K562 (cell line): ENCODE data around the gene NR1H2. TPM values are rescaled to one million over a fixed set of nuclear protein-coding genes. Genes with fewer than 3 reads are reported as not detected.
A peak's percentile ranks its signal among the peaks of the same experiment; 100 is the strongest.

Source experiments
- DMBX1 ChIP-seq: fragments of 250-450 bp; sonication (Bioruptor Pico); IDR thresholded peaks from 2 replicates; pipeline ENCODE4 v1.8.0; 2022; ENCODE audit warnings: inconsistent platforms, mild to moderate bottlenecking, moderate library complexity, borderline replicate concordance
- KDM1A ChIP-seq, 2 experiments: fragments of 450-650 bp; IDR thresholded peaks; 2 replicates each; pipeline ENCODE4 v1.6.1; 2016; ENCODE audit warnings: mild to moderate bottlenecking in 2 of 2
- KDM5B ChIP-seq: fragments of 200-600 bp; sonication (generic); IDR thresholded peaks from 2 replicates; pipeline ENCODE4 v1.6.1; 2012; ENCODE audit warnings: low read depth, mild to moderate bottlenecking, moderate library complexity, low read length, control low read depth, inconsistent platforms; ENCODE audit not compliant: insufficient replicate concordance
- PATZ1 ChIP-seq: fragments of 250-450 bp; sonication (Bioruptor Pico); IDR thresholded peaks from 2 replicates; pipeline ENCODE4 v1.5.0; 2020; ENCODE audit warnings: mild to moderate bottlenecking, borderline replicate concordance
- PHF8 ChIP-seq: fragments of 200-600 bp; sonication (generic); IDR thresholded peaks from 2 replicates; pipeline ENCODE4 v1.6.1; 2012; ENCODE audit warnings: mixed run types, mild to moderate bottlenecking, inconsistent platforms, low read length, moderate library complexity, borderline replicate concordance
- POLR2G ChIP-seq: fragments of 200-400 bp; formaldehyde crosslinking; IDR thresholded peaks from 2 replicates; pipeline ENCODE4 v1.6.1; 2017; ENCODE audit warnings: low read depth, mild to moderate bottlenecking, antibody characterized with exemption, low read length, moderate library complexity
- RB1 ChIP-seq: fragments of 450-650 bp; IDR thresholded peaks from 2 replicates; pipeline ENCODE4 v1.6.1; 2017; ENCODE audit warnings: low read depth, mild to moderate bottlenecking
- SMAD3 ChIP-seq: fragments of 450-650 bp; formaldehyde crosslinking; conservative IDR thresholded peaks from 2 replicates; pipeline ENCODE4 v1.4.0; 2020; ENCODE audit warnings: mild to moderate bottlenecking
- SMARCA4 ChIP-seq: fragments of 450-650 bp; IDR thresholded peaks from 2 replicates; pipeline ENCODE4 v1.6.1; 2016
- THRAP3 ChIP-seq: fragments of 450-650 bp; IDR thresholded peaks from 2 replicates; pipeline ENCODE4 v1.6.1; 2016; ENCODE audit warnings: mild to moderate bottlenecking, inconsistent platforms, borderline replicate concordance
- polyA plus RNA-seq, 8 experiments: library from polyadenylated mRNA; depleted of rRNA in 4 of 8; stranded (reverse) in 5 of 8; unstranded in 3 of 8; fragments of >200 nt; fragmentation: Nextera tagmentation in 2 of 8; fragmentation: Illumina TruSeq in 1 of 8; extraction: Ambion mirVana in 2 of 8; extraction: Trizol in 1 of 8; gene quantifications; 2 replicates each; pipeline versions ENCODE4 v1.2.1 to v1.2.3, GENCODE V29; 2011 to 2014; ENCODE audit warnings: inconsistent platforms in 1 of 8, missing spikeins in 1 of 8
- total RNA-seq, 7 experiments: library from RNA; depleted of rRNA in 6 of 7; stranded (reverse); fragments of >200 nt in 6 of 7; fragmentation: Illumina TruSeq in 2 of 7; extraction: Trizol in 2 of 7; gene quantifications; 2 replicates each; pipeline versions ENCODE4 v1.2.1 to v1.2.3, GENCODE V29; 2011 to 2021; ENCODE audit warnings: low replicate concordance in 1 of 7
- TF ChIP-seq, protein P1 (sequence below): fragments of 450-650 bp; IDR thresholded peaks from 2 replicates; pipeline ENCODE4 v1.6.1; 2016; ENCODE audit warnings: mild to moderate bottlenecking, moderate library complexity
- TF ChIP-seq, protein P2 (sequence below): sonication (generic); formaldehyde crosslinking; IDR thresholded peaks from 2 replicates; pipeline ENCODE4 v1.5.0; 2020; ENCODE audit warnings: missing genetic modification reagents

The NR1H2 gene
- total and polyA plus RNA-seq, 9 of the 15 experiments (the other 6 are each of a cell fraction or from before 2014, with no cell fraction given): 0.11 to 73.8 (median 24.0) TPM

GRCh38 chr19:50358483-50359327 is 17.6 kb upstream of the NR1H2 start (continued):
- TF ChIP-seq, protein P1, sequence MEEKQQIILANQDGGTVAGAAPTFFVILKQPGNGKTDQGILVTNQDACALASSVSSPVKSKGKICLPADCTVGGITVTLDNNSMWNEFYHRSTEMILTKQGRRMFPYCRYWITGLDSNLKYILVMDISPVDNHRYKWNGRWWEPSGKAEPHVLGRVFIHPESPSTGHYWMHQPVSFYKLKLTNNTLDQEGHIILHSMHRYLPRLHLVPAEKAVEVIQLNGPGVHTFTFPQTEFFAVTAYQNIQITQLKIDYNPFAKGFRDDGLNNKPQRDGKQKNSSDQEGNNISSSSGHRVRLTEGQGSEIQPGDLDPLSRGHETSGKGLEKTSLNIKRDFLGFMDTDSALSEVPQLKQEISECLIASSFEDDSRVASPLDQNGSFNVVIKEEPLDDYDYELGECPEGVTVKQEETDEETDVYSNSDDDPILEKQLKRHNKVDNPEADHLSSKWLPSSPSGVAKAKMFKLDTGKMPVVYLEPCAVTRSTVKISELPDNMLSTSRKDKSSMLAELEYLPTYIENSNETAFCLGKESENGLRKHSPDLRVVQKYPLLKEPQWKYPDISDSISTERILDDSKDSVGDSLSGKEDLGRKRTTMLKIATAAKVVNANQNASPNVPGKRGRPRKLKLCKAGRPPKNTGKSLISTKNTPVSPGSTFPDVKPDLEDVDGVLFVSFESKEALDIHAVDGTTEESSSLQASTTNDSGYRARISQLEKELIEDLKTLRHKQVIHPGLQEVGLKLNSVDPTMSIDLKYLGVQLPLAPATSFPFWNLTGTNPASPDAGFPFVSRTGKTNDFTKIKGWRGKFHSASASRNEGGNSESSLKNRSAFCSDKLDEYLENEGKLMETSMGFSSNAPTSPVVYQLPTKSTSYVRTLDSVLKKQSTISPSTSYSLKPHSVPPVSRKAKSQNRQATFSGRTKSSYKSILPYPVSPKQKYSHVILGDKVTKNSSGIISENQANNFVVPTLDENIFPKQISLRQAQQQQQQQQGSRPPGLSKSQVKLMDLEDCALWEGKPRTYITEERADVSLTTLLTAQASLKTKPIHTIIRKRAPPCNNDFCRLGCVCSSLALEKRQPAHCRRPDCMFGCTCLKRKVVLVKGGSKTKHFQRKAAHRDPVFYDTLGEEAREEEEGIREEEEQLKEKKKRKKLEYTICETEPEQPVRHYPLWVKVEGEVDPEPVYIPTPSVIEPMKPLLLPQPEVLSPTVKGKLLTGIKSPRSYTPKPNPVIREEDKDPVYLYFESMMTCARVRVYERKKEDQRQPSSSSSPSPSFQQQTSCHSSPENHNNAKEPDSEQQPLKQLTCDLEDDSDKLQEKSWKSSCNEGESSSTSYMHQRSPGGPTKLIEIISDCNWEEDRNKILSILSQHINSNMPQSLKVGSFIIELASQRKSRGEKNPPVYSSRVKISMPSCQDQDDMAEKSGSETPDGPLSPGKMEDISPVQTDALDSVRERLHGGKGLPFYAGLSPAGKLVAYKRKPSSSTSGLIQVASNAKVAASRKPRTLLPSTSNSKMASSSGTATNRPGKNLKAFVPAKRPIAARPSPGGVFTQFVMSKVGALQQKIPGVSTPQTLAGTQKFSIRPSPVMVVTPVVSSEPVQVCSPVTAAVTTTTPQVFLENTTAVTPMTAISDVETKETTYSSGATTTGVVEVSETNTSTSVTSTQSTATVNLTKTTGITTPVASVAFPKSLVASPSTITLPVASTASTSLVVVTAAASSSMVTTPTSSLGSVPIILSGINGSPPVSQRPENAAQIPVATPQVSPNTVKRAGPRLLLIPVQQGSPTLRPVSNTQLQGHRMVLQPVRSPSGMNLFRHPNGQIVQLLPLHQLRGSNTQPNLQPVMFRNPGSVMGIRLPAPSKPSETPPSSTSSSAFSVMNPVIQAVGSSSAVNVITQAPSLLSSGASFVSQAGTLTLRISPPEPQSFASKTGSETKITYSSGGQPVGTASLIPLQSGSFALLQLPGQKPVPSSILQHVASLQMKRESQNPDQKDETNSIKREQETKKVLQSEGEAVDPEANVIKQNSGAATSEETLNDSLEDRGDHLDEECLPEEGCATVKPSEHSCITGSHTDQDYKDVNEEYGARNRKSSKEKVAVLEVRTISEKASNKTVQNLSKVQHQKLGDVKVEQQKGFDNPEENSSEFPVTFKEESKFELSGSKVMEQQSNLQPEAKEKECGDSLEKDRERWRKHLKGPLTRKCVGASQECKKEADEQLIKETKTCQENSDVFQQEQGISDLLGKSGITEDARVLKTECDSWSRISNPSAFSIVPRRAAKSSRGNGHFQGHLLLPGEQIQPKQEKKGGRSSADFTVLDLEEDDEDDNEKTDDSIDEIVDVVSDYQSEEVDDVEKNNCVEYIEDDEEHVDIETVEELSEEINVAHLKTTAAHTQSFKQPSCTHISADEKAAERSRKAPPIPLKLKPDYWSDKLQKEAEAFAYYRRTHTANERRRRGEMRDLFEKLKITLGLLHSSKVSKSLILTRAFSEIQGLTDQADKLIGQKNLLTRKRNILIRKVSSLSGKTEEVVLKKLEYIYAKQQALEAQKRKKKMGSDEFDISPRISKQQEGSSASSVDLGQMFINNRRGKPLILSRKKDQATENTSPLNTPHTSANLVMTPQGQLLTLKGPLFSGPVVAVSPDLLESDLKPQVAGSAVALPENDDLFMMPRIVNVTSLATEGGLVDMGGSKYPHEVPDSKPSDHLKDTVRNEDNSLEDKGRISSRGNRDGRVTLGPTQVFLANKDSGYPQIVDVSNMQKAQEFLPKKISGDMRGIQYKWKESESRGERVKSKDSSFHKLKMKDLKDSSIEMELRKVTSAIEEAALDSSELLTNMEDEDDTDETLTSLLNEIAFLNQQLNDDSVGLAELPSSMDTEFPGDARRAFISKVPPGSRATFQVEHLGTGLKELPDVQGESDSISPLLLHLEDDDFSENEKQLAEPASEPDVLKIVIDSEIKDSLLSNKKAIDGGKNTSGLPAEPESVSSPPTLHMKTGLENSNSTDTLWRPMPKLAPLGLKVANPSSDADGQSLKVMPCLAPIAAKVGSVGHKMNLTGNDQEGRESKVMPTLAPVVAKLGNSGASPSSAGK: peak; percentile 91
- no peak; the same call in 1 of the 2 replicates for TF ChIP-seq SMAD3
- TF ChIP-seq RB1: peak; percentile 55; the same call in 1 of the 2 replicates
- TF ChIP-seq THRAP3: peak; percentile 89; the same call in 1 of the 2 replicates
- peak; percentile 92 for TF ChIP-seq PHF8
- TF ChIP-seq DMBX1 (CRISPR knock-in tag): peak; percentile 55; the same call in 1 of the 2 replicates
- peak; percentile 88 for TF ChIP-seq KDM5B
- 0 out of 2 replicates have a peak, but pooled peaks have one; percentile 23 for TF ChIP-seq SMARCA4
- TF ChIP-seq PATZ1 (CRISPR knock-in tag): no peak
- TF ChIP-seq, protein P2, sequence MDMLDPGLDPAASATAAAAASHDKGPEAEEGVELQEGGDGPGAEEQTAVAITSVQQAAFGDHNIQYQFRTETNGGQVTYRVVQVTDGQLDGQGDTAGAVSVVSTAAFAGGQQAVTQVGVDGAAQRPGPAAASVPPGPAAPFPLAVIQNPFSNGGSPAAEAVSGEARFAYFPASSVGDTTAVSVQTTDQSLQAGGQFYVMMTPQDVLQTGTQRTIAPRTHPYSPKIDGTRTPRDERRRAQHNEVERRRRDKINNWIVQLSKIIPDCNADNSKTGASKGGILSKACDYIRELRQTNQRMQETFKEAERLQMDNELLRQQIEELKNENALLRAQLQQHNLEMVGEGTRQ (CRISPR knock-in tag): peak; percentile 7; the same call in 1 of the 2 replicates
- TF ChIP-seq POLR2G: peak; percentile 96
- peak; percentile 42 to 59; a peak in 2 of 4 replicates for TF ChIP-seq KDM1A (IDR thresholded peaks at IDR 0.05)
